G401 (cell line): Measurements from ENCODE around the gene IL1R2. TPM values are rescaled to one million over a fixed set of nuclear protein-coding genes. Genes with fewer than 3 reads are reported as not detected.

ENCODE experiments used
- DNase-seq: peaks from one replicate; pipeline ENCODE4 v3.0.0-alpha.2; 2015; ENCODE audit warnings: low spot score
- in situ Hi-C: cut with HindIII; loops from 2 replicates; pipeline ENCODE4 v1.10.0; 2016; ENCODE audit warnings: low sequenced_read_pairs, mixed read lengths
- total RNA-seq: library from RNA; depleted of rRNA; stranded (reverse); fragments of >200 nt; shearing (Covaris generic); gene quantifications from 2 replicates; pipeline ENCODE4 v1.2.3, GENCODE V29; 2014

IL1R2 gene
- total RNA-seq, 1 experiment from 2014 or later: not detected

GRCh38 chr2:101972621-101973434 is 18.9 kb upstream of the IL1R2 start:
- in situ Hi-C loops: no loop called here
- DNase-seq: no peak

GRCh38 chr2:101974663-101975062 is 17.1 kb upstream of the IL1R2 start:
- in situ Hi-C loops: no loop called here

DNA sequence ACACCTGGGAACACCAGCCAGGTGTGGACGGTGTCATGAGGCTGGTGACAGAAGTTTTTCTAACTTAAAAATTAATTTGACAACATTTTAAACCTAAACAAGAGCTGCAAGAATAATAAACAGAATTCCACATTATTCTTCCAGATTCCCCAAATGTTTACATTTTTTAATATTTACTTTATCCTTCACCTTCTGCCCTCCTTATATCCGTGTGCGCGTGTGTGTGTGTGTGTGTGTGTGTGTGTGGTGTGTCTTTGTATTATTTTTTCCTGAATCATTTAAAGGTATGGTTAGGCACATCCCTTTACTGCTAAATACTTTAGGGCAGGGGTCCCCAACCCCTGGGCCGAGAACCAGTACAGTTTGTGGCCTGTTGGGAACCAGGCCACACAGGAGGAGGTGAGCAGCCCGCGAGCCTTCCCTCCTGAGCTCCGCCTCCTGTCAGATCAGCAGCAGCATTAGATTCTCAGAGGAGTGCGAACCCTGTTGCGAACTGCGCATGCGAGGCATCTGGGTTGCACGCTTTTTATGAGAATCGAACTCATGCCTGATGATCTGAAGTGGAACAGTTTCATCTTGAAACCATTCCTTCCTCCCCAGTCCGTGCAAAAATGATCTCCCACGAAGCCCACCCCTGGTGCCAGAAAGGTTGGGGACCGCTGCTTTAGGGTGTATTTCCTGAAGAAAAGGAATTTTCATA is 16.4 kb upstream of the IL1R2 start:
- in situ Hi-C loops: no loop called here

More at GRCh38 chr2:101974663-101975062, 17.1 kb upstream of the IL1R2 start:
- no peak for DNase-seq

GRCh38 chr2:101976891-101977290 is 14.9 kb upstream of the IL1R2 start:
- in situ Hi-C loops: no loop called here
- no peak for DNase-seq

More for the DNA sequence above, 16.4 kb upstream of the IL1R2 start:
- no peak for DNase-seq

GRCh38 chr2:101980368-101980767 is 11.4 kb upstream of the IL1R2 start:
- in situ Hi-C loops: no loop called here
- no peak for DNase-seq

DNA sequence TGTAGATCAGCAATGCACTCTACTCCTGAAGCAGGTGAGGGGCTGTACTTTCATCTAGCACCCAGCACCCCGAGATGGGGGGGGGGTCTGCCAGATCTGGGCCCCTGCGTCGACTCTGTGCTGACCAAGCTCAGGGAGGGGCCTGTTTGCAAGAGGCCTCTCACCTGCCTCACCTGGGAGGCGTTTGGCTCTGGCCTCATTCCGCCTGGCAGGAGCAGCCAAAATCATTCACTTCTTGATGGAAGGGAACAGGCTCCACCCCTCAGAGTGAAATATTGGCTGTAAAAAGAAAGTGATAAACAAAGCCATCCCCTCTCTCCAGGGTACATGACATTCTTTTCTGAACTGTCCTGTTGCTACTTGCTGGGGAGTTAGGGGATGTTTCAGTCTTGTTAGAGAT is 10.7 kb upstream of the IL1R2 start:
- in situ Hi-C loops: no loop called here
- DNase-seq: no peak

GRCh38 chr2:101981504-101981903 is 10.3 kb upstream of the IL1R2 start:
- DNase-seq: no peak
- in situ Hi-C loops: no loop called here

- no peak for DNase-seq
- in situ Hi-C loops: no loop called here
These were observed 9.2 kb upstream of the IL1R2 start for GRCh38 chr2:101982495-101983029.

- DNase-seq: no peak
- in situ Hi-C loops: no loop called here
These were observed 8.3 kb upstream of the IL1R2 start for GRCh38 chr2:101983486-101983885.

DNA sequence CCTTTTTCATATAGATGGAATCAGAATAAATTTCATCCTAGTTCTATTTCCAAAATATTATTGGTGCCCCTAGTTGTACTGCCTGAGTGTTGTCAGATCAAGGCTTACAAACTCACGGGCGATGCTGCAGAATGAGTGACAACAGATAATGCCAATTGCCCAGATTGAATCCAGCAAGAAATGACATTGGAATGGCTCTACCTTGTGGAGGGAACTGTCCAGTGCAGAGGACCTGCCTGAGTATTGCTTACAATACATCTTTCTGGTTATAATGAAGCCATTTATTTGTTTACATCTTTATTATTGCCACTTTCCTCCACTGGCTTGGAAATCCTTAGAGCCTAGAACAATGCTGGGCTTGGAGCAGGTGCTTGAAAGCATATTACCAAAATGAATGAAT is 7.8 kb upstream of the IL1R2 start:
- DNase-seq: peak; percentile 11
- in situ Hi-C loops: no loop called here

GRCh38 chr2:101984656-101985055 is 7.1 kb upstream of the IL1R2 start:
- DNase-seq: no peak
- in situ Hi-C loops: no loop called here

- DNase-seq: no peak
- in situ Hi-C loops: no loop called here
These were observed 6.5 kb upstream of the IL1R2 start for GRCh38 chr2:101985101-101985792.

DNA sequence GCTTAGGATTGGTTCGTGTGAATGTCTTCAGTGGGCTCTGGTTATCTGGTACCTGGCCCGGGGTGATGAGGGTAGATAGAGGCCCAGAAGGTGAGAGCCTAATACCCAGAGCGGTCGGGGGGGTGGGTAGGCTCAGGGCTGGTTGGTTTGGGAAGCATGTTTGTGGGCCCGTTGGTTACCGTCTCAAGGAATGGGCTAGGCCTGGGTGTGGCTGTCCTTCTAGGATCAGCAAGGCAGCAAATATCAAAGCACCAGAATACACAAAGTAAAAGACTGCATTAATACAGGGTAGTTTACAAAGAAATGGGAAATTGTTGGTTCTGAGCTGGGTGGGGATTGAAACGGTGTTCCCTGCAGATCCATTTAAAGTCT is 6.0 kb upstream of the IL1R2 start:
- no peak for DNase-seq
- in situ Hi-C loops: no loop called here

GRCh38 chr2:101986376-101986775 is 5.4 kb upstream of the IL1R2 start:
- in situ Hi-C loops: no loop called here

GRCh38 chr2:101986804-101987740 is 4.7 kb upstream of the IL1R2 start:
- DNase-seq: no peak
- in situ Hi-C loops: no loop called here

More at GRCh38 chr2:101986376-101986775, 5.4 kb upstream of the IL1R2 start:
- DNase-seq: no peak

GRCh38 chr2:101987832-101988231 is 3.9 kb upstream of the IL1R2 start:
- no peak for DNase-seq
- in situ Hi-C loops: no loop called here

DNA sequence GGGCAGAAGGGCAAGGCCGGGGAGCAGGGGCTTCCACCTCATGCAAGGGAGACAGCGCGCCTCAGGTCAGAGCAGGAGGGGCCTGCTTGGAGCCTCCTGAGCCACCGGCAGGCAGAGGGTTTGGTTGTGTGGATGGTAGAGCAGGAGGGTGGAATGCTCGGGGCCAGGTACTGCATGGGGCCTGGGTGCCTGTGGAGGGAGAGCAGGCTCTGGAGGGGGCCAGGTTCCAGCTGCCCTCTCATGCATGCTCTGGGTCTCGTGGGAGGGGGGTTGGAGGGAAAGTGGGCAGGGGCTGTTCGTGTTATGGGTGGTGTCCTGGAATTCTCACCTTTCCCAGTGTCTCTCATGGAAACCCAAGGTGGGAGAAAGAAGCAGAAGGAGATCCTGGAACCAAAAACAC is 3.2 kb upstream of the IL1R2 start:
- in situ Hi-C loops: no loop called here
- no peak for DNase-seq

GRCh38 chr2:101989740-101990460 is 1.9 kb upstream of the IL1R2 start:
- in situ Hi-C loops: no loop called here
- DNase-seq: no peak
